Activated CD8-positive, alpha-beta memory T cell treated with anti-CD3 and anti-CD28 coated beads for 1 hour (primary cell): ENCODE results near the gene SCFD1.
"Not testable (repeated sequence)": the region's sequence is repeated elsewhere in the genome, so short reads cannot be mapped to it uniquely, and the experiment has no call there.

ENCODE experiments used
- DNase-seq, 2 donors: peaks; one replicate each; pipeline ENCODE4 v3.0.0-alpha.2; 2020; ENCODE audit warnings: low read depth in 1 of 2; ENCODE audit errors: extremely low read depth in 1 of 2

SCFD1 gene, protein sequence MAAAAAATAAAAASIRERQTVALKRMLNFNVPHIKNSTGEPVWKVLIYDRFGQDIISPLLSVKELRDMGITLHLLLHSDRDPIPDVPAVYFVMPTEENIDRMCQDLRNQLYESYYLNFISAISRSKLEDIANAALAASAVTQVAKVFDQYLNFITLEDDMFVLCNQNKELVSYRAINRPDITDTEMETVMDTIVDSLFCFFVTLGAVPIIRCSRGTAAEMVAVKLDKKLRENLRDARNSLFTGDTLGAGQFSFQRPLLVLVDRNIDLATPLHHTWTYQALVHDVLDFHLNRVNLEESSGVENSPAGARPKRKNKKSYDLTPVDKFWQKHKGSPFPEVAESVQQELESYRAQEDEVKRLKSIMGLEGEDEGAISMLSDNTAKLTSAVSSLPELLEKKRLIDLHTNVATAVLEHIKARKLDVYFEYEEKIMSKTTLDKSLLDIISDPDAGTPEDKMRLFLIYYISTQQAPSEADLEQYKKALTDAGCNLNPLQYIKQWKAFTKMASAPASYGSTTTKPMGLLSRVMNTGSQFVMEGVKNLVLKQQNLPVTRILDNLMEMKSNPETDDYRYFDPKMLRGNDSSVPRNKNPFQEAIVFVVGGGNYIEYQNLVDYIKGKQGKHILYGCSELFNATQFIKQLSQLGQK

DNA sequence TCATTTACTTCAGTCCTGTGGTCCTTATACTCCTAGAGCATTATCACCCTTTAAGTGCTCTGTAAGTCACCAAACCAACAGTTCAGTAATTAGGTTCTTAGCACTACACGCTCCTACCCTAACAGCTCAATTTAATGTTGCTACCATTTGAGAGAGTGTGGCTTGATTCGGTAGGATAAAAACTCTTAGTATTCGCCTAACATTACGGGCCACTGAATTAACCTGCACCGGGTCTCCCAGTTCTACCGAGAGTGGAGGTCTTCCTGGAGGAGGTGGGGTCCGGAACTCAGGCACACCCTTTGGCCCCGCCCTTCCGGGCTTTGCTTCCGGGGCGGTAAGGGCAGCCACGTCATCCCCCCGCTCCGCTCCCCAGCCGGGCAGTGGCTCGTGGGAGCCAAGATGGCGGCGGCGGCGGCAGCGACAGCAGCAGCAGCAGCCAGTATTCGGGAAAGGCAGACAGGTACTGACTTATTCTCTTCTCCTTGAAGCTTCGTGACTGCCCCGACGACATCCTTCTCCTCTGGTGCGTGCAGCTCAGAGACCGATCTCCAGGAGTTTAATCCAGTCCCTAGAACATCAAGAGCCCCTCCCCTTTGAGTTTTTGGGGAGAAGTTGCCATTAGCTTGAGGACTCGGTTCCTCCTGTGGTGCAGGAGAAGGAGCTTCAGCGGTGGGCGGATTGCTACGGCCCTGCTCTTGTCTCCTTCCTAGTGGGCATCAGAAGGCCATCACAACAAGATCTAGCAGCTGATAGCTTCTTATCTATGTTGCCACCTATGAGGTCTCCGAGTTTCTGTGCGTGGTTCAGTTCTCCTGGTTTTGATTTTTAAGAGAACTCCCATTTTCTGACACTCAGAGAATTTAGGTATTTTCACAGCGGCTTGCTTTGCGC lies at the start of gene SCFD1:
SCFD1 (plus strand) TSS at position 380 of the 891 bp plus-strand sequence; CDS start at position 400, 20 bp downstream.
- DNase-seq: peak; percentile 74 to 88

DNA sequence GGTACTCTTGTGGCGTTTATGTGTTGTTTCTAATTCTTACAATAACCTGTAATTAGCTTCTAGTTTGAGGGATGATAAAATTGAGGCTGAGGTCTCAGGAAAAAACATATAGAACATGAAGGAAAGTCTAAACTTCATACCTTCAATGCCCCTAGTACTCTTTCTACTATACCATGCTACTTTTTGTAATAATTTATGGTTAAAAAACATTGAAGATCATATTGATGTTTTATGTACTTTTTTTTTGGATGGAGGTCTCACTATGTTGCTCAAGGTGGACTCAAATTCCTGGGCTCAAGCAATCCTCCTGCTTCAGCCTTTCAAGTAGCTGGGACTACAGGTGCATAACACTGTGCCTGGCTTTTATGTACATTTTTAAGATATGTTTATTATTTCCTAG lies 49.3 kb upstream of the SCFD1 start:
- DNase-seq: no peak

DNA sequence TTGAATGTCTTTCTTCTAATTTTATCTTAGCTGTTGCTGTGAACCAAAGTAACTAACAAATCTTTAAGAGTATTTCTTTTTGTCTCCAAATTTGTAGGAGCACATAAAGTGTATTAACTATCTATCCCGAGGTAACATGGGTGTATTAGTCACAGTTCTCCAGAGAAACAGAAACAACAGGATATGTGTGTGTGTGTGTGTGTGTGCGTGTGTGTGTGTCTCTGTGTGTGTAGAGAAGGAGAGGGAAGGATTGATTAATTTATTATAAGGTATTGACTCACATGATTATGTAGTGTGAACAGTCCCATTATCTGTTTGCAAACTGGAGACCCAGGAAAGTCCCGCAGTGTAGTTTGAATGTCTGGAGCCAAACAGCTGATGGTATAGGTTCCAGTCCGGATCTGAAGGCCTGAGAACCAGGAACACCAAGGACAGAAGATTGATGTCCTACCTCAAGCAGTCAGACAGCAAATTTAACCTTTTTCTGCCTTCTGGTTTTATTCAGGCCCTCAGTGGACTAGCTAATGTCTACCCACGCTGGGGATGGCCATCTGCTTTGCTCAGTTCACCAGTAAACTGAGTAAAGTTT lies 48.8 kb upstream of the SCFD1 start:
- no peak for DNase-seq

DNA sequence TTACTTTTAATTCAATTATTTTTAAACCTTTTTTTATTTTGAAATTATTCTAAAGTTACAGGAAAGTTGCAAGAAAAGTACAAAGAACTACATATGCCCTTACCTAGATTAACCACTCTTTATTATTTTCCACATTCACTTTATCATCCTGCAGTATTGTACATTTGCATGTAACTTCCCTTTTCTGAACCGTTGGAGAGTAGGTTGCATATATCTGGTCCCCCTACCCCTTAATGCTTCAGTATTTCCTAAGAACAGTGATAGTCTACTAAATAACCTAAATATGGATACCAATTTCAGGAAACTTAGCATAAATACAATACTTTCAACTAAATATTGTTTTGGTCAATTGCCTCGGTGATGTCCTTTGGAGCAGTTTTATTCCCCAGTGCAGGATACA lies 48.2 kb upstream of the SCFD1 start:
- DNase-seq: no peak

DNA sequence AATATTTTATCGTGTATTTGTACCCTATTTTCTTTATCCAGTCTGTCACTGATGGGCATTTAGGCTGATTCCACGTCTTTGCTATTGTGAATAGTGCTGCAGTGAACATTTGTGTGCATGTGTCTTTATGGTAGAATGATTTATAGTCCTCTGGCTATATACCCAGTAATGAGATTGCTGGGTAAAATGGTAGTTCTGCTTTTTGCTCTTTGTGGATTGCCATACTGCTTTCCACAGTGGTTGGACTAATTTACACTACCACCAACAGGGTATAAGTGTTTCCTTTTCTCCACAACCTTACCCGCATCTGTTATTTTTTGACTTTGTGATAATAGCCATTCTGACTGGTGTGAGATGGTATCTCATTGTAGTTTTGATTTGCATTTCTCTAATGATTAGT lies 47.3 kb upstream of the SCFD1 start:
- not testable (repeated sequence) for DNase-seq

DNA sequence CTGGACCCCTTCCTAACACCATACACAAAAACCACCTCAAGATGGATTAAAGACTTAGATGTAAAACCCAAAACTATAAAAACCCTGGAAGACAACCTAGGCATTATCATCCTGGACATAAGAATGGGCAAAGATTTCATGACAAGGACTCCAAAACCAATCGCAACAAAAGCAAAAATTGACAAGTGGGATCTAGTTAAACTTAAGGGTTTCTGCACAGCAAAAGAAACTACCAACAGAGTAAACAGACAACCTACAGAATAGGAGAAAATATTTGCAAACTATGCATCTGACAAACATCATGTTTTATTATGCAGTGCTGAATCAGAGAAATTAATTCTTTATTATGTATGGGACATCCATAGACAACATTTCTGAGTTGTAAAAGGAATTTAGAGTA lies 45.8 kb upstream of the SCFD1 start:
- DNase-seq: not testable (repeated sequence)

DNA sequence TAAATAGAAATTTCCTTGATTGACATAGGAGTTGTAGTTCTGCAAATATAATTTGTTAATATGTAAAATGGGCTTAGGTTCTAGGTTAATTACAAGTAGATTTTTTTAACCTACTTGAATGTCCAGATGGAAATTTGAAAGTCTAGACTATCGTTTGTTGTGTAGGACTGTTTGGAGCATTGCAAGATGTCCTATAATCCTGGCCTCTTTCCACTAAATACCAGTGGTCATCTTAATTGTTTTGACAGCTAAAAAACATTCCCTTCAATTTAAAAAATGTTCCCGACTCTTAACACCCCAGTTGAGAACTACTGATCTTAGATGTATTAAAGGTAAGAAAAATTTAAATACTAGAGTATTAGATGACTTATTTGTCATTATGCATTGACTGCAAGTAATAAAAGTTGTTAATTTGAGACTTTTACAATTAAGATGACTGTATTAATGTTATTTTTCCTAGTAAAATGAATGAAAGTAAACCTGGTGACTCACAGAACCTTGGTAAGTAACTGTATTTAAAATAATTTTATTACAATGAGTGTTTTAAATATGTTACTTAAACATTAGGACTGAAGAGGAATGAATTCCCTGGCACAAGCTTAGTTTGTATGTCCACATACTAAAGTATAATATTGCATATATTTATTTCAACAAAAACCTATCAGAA lies 41.4 kb upstream of the SCFD1 start:
- no peak for DNase-seq

DNA sequence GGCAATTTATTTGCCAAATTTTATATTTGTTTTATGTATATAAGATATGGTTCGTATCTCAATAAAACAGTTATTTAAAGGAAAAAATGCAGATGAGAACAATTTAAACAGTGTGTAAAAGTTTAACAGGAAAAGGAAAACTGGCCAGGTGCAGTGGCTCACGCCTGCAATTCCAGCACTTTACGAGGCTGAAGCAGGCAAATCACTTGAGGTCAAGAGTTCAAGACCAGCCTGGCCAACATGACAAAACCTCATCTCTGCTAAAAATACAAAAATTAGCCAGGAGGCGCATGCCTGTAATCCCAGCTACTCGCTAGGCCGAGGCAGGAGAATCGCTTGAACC lies 40.9 kb upstream of the SCFD1 start:
- DNase-seq: no peak

DNA sequence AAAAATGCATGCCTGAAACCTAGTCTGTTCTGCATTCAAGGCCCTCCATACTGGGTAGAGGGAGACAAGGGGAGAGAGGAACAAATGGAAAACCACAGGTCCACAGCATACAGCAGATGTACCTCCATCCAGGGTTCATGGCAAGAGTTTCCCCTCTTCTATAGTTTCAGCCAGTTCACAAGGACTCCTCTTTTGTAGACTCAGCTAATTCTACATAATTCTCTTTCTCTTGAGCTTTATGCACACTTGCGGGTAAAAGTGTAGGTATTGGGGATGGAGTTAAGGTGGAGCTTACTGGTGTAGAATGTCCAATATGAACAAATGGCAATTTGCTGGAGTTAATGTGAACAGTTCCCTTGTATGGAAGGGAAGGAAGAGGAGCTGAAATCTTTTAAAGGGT lies 39.7 kb upstream of the SCFD1 start:
- no peak for DNase-seq

DNA sequence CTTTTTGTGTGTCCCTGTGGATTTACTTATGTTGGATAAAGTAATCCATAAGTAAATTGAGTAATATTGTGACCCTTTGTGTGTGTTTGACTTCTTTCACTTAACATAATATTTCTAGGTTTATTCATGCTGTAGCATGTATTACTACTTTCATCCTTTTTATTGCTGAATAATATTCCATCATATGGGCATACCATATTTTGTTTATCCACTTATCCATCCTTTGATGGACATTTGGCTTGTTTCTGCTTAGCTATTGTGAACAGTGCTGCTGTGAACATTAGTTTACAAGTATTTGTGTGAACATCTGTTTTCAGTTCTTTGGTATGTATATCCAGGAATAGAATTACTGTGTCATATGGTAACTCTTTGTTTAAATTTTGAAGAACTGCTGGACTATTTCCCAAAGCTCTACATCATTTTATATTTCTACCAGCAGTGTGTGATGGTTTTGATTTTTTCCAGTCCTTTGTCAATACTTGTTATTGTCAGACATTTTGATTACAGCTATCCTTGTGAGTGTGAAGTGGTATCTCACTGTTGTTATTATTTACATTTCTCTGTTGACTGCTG lies 38.0 kb upstream of the SCFD1 start:
- DNase-seq: no peak

DNA sequence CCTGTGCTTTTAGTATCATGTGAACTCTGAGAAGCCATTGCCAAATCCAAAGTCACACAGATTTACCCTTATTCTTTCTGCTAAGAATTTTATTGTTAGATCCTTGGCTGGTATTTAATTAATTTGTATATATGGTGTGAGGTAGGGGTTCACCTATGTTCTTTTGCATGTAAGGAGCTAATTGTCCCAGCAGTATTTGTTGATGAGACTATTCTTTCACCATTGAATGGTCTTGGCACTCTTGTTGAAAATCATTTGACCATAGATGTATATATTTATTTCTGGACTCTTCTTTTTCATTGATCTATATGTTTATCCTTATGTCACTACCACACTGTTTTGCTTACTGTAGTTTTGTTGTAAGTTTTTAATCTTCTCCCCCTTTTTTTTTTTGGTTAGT lies 36.9 kb upstream of the SCFD1 start:
- DNase-seq: no peak

DNA sequence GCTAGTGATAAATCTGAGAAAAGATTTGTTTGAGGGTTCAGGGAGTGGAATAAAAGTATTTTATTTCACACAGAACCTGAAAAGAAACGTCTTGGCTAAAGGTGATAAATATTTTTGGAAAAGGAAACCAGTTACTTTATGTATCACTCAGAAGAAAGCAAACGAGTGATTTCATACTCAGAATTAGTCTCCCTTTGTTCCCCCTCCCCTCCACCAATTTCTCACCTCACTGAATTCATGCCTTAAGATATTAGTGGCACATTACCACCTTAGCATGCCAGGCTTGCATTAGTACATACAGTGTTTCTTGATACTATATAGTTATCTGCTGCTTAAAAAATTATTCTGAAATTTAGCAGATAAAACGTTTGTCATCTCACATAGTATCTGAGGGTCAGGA lies 35.0 kb upstream of the SCFD1 start:
- DNase-seq: no peak

DNA sequence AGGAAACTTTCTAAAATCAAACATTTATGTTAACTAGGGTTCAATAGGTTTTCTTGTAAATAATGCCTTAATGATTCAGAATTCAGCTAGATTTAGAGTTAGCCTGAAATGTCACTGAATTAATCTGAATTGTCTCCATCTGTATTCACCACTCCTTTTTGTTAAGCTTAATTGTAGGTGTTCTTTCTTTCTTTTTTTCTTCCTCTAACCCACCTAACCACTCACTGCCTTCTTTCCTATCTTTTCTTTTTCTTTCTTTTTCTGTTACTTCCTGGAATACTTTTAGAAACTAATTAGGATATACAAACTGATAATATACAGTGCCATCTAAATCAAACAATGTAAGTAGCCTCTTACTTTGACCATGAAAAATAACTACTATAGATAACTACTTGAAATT lies 33.2 kb upstream of the SCFD1 start:
- DNase-seq: no peak

DNA sequence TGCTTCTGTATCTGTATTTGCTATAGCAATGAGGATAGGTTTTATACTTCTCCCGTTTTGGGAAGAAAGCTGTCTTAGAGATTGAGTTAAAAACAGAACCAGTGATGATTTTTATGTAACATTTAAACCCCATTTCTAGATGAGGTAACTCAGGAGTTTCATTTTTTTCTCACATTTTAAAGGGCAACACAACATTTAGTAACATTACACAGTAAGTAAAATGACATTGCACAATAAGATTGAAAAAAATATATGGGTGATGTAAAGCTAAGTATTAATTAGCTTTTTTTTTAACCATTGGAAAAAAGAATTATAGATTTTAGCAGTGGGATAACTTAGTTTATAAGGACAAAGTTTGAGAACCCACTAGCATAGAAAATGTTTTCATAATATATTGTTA lies 25.2 kb upstream of the SCFD1 start:
- no peak for DNase-seq

DNA sequence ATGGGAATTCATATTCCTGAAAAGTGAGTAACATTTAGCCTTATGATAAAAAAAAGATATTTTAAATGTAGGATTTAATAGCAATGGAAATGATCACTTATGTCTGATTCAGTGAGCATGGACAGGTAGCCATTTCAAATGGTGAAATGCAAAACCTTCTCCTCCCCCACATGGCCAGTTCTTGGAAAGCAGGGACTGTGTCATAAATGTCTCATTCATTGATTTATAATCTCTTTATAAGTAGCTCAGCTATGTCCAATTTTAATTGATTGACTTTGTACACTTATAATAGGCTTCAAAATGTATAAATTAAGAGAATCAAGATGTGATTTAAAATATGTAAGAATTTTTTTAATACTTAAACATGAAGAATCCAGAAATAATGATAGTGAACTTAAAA lies 24.6 kb upstream of the SCFD1 start:
- DNase-seq: no peak

DNA sequence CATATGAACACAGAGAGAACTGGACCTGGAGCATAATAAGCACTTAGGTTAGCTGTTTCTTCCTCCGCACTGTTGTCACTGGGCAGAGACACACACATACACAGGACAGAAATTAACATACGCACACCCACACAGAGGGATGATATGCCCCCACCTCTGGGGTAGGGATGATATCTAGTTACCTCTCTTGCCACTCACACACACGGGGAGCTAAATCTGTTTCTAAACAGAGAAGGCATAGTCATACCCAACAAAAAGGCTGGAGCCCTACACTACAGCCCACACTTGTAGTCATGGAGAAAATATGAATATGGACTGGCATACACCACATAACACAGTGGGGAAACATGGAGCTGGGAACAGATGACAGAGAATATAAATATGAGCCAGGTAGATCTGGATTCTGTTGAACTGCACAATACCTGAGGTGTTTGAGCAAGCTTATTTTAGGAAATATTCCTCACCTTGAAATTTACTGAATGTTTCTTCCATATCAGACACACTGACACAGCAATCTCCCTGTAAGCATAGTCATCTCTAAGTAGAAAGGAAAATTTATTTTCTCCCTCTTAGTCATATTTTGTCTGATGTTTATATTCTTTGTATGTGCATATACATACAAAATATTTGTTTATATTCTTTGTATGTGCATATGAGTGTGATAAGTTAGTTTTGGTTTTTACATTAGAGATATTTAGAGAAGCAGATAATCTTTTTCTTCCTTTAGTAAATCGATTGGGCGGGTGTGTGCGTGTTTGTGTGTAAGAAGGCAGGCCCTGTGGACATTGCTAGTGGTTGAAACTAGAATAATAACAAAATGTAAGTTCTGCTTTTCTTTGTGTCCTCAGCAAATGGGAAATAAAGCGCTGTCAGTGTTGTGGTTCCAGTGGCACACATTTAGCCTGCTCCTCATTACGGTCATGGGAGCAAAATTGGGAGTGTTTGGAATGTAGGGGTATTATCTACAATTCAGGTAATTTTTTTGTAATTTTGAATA lies 20.9 kb upstream of the SCFD1 start:
- DNase-seq: no peak

DNA sequence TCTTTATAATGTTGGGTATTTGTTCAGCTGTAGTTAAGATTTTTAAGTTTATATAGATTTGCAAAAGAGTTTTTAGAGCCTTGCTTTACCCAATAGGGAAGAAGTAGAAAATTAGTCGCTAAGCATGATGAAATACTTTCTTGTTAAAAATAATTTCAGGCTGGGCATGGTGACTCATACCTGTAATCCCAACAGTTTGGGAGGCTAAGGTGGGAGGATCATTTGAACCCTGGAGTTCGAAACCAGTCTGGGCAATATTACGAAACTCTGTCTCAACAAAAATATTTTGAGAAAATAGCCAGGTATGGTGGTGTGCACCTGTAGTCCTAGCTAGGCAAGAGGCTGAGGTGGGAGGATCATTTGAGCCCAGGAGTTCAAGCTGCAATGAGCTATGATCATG lies 18.7 kb upstream of the SCFD1 start:
- no peak for DNase-seq

DNA sequence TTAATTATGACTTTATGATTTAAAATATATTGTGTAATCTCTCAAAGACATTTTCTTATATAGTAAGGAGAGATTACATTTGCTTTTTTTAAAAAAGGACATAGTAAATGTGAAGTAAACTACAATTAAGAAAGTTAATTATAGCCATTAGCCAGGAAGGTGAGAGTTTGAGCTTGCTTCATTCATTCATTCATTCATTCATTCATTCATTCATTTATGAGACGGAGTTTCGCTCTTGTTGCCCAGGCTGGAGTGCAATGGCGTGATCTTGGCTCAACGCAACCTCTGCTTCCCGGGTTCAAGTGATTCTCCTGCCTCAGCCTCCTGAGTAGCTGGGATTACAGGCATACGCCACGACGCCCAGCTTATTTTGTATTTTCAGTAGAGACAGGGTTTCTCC lies 17.4 kb upstream of the SCFD1 start:
- DNase-seq: not testable (repeated sequence)

DNA sequence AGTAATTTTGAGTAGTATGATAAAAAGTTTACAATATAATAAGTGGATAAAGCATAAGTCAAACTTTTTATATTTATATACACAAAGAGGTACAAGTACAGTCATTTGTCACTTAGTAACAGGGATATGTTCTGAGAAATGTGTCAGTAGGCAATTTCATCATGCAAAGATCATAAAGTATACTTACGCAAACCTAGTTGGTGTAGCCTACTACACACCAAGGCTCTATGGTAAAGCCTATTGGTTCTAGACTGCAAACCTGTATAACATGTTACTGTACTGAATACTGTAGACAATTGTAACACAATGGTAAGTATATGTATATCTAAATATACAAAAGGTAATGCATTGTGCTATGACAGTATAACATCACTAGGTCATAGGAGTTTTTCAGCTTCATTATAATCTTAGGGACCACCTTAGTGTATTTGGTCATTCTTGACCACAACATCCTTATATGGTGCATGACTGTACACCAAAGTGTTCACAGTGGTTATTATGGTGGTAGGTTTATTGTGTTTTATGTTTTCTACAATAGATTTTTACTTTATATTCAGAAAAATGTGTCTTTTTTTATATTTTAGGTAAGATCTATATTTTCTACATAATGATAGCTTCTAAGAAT lies 14.9 kb upstream of the SCFD1 start:
- no peak for DNase-seq
